Nephron progenitor cell (in vitro differentiated cells): ENCODE results near the gene SND1.
A peak's percentile ranks its signal among the peaks of the same experiment; 100 is the strongest.

ENCODE experiments used
- DNase-seq: peaks from one replicate; pipeline ENCODE4 v3.0.0; 2021
- H3K27ac Mint-ChIP-seq: 2 replicates; pipeline ENCODE4 v1.8.0; 2021; ENCODE audit warnings: mild to moderate bottlenecking, moderate library complexity, mixed read lengths
- H3K27me3 Mint-ChIP-seq: 2 replicates; pipeline ENCODE4 v1.8.0; 2021; ENCODE audit warnings: mild to moderate bottlenecking, low read depth, mixed read lengths; ENCODE audit not compliant: poor library complexity
- H3K36me3 Mint-ChIP-seq: 2 replicates; pipeline ENCODE4 v1.8.0; 2021; ENCODE audit warnings: low read depth, mixed read lengths
- H3K4me1 Mint-ChIP-seq: 2 replicates; pipeline ENCODE4 v1.8.0; 2021; ENCODE audit warnings: mixed read lengths
- H3K4me3 Mint-ChIP-seq: 2 replicates; pipeline ENCODE4 v1.8.0; 2021; ENCODE audit warnings: mild to moderate bottlenecking, moderate library complexity, mixed read lengths
- H3K9me3 Mint-ChIP-seq: 2 replicates; pipeline ENCODE4 v1.8.0; 2021; ENCODE audit warnings: mild to moderate bottlenecking, moderate library complexity, mixed read lengths
- TF ChIP-seq, protein P1 (sequence below): fragments of 200-600 bp; sonication (generic); IDR thresholded peaks from 2 replicates; pipeline ENCODE4 v1.5.0; 2021; ENCODE audit warnings: antibody characterized with exemption

The SND1 gene

DNA sequence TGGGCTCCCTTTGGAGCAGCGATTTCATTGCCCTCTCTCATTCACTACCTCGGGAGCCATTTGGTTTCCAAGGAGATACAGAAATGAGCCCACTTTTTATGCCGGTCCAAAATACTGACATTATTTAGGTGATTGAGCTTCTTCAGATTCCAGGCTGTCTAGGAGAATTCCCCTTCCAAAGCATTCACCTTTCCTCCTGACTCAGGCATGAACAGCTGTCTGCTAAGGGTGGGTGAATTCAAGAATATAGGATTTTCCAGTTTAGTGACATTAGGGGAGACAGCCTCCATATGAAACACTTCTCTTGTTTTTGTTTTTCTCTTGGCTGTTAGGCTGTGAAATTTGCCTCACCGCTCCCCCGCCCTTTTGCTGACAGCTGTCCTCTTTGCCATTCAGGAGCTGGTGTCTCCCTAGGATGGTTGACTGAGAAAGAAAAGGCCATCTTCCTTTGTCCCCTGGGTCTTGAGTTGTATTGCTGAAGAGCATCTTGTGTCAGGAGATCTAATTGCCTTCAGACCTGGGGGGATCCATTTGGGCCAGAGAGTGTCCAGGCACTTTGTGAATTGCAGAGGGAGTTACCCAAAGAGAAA lies 322.5 kb downstream of the SND1 start:
- peaks cover 32% of the 10 kb centered on the region for H3K36me3 Mint-ChIP-seq
- no peak for DNase-seq
- H3K4me3 Mint-ChIP-seq = no peak overlapping the region
- peaks cover 35% of the 10 kb centered on the region for H3K4me1 Mint-ChIP-seq
- TF ChIP-seq, protein P1, sequence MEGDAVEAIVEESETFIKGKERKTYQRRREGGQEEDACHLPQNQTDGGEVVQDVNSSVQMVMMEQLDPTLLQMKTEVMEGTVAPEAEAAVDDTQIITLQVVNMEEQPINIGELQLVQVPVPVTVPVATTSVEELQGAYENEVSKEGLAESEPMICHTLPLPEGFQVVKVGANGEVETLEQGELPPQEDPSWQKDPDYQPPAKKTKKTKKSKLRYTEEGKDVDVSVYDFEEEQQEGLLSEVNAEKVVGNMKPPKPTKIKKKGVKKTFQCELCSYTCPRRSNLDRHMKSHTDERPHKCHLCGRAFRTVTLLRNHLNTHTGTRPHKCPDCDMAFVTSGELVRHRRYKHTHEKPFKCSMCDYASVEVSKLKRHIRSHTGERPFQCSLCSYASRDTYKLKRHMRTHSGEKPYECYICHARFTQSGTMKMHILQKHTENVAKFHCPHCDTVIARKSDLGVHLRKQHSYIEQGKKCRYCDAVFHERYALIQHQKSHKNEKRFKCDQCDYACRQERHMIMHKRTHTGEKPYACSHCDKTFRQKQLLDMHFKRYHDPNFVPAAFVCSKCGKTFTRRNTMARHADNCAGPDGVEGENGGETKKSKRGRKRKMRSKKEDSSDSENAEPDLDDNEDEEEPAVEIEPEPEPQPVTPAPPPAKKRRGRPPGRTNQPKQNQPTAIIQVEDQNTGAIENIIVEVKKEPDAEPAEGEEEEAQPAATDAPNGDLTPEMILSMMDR = no peak
- peaks cover 19% of the 10 kb centered on the region for H3K9me3 Mint-ChIP-seq
- no peaks in the 10 kb centered on the region for H3K27me3 Mint-ChIP-seq
- H3K27ac Mint-ChIP-seq = peak overlapping the region; percentile 84

GRCh38 chr7:127976056-127976737 lies 324.2 kb downstream of the SND1 start:
- Mint-ChIP-seq H3K4me1 (peaks cover 35% of the 10 kb centered on the region), H3K4me3 (no peak overlapping the region), H3K27me3 (no peaks in the 10 kb centered on the region), H3K9me3 (peaks cover 20% of the 10 kb centered on the region), H3K27ac (no peak overlapping the region), H3K36me3 (peaks cover 33% of the 10 kb centered on the region)
- TF ChIP-seq, protein P1 = no peak
- DNase-seq = no peak

DNA sequence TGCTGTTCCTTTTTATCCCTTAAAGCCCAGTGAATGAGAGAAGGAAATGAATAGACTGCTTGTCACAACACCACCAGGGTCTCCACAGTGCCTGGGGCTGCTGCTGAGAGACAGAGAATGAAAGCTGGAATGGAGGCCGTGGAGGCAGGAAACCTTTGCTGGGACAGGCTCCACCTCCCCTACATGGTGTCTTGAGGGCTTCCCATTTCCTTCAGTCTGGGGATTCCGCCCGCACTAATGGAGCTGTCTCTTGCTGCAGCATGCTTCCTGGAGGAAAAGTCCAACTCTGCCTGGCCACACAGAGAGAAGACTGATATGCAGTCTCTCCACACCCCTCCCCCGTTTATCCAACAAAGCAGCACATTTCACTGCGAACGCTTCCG lies 324.7 kb downstream of the SND1 start:
- Mint-ChIP-seq H3K36me3 (peaks cover 33% of the 10 kb centered on the region), H3K27ac (no peak overlapping the region), H3K4me3 (no peak overlapping the region), H3K9me3 (peaks cover 20% of the 10 kb centered on the region), H3K27me3 (no peaks in the 10 kb centered on the region), H3K4me1 (peaks cover 35% of the 10 kb centered on the region)
- TF ChIP-seq, protein P1 = no peak
- no peak for DNase-seq

GRCh38 chr7:127978421-127978820 lies 326.4 kb downstream of the SND1 start:
- TF ChIP-seq, protein P1 = no peak
- DNase-seq = no peak
- Mint-ChIP-seq H3K27ac (no peak overlapping the region), H3K36me3 (peaks cover 33% of the 10 kb centered on the region), H3K4me1 (peaks cover 35% of the 10 kb centered on the region), H3K27me3 (no peaks in the 10 kb centered on the region), H3K9me3 (peaks cover 20% of the 10 kb centered on the region), H3K4me3 (no peak overlapping the region)

- Mint-ChIP-seq H3K27ac (no peak overlapping the region), H3K4me3 (no peak overlapping the region), H3K9me3 (peaks cover 20% of the 10 kb centered on the region), H3K27me3 (no peaks in the 10 kb centered on the region), H3K36me3 (peaks cover 33% of the 10 kb centered on the region), H3K4me1 (peaks cover 28% of the 10 kb centered on the region)
- TF ChIP-seq, protein P1 = no peak
- no peak for DNase-seq
These were observed 327.2 kb downstream of the SND1 start for GRCh38 chr7:127979113-127979727.
